Hematopoietic multipotent progenitor cell treated with erythropoietin and hydrocortisone succinate and interleukin-3 and kit ligand, for 8 days (in vitro differentiated cells): ENCODE measurements around the gene TNFRSF14.
A peak's percentile ranks its signal among the peaks of the same experiment; 100 is the strongest.

Experiments
- DNase-seq: peaks from one replicate; pipeline ENCODE4 v3.0.0-alpha.2; 2015

Gene TNFRSF14

DNA sequence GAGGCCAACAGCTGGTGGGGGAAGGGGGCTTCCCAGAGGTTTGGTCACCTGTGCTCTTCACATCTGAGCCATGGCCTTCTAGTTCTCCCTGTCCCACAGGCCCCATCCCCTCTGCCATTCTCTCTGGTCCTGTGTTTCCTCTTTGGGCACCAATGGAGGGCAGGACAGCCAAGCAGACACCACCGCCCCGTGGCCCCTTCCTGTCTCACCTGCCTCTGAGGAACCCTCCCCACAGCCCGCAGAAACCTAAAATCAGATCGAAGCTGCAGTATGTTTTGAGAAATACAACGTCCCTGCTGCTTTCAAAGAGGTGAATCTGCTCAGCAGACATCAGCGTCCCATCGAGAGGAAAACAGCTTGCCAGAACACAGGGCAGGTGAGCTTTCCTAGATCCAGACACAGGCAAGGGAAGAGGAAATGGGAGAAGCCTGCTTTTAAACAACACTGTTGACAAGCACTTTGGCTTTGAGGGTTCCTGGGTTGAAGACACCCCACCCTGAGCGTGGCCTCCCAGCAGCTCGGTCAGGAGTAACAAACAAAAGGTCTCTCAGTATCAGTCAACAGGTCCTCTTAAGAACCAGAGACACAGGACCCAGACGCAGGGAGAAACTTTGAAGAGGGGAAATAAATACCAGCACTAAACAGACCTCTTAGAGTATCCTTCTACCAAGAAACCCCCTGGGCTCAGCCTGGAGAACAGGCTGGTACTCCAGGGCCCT lies 32.1 kb upstream of the TNFRSF14 start:
- no peak for DNase-seq

DNA sequence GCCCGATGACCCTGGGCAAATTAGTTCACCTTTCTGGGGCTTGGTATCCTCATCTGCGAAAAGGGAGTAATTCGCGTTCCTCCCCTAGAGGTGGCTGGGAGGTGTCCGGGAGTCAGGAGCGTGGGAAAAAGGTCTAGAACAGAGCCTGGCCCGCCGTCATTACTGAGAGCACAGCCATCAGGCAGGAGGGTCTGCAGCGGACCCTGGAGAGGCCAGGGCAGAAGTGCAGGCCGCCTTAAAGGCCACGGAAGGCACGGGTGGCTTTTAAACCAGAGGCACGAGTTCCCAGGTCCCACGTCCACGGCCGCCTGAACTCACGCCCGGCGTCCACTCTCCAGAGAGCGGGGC lies 30.6 kb upstream of the TNFRSF14 start:
- no peak for DNase-seq

DNA sequence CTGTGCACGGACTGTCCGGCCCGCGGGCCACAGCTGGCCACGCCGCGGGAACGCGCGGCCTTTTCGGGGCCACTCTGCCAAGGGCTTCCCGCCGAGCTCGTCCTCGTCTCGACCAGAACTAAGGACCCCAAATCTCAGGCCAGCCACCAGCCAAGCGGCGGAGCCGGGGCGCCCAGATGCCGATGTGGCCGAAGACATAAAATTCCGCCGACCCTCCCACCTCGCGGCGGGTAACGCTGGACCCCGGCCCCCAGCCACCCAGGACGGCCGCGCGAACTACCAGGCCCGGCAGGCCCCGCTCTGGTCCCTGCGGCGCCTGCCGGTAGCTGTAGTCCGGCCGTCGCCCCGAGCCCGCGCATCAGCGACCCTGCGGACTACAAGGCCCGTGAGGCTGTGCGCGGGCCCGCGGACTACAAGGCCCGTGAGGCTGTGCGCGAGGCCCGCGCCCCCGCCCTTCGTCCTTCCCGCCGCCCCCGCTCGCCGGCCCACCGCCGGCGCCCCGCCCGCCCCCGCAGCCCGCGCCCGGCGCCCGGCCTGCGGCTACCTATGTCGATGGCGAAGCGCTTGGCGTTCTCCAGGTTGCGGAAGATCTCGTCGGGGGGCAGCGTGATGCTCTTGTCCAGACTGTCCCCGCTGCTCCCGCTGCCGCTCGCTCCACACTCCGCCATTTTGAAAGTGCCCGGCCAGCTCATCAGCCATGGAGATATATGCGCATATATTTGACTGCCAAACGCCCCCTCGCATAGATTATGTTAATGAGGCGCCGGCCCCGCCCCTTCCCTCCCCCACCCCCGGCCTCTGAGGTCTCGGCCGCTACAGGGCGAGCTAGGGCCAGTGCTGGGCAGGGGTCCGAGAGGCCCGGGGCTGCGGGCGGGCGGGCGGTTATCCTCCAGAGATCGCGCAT lies 30.0 kb upstream of the TNFRSF14 start, which contains the start of gene PANK4:
Gene PANK4, minus strand, starts transcription at position 677 of the 904 bp plus-strand sequence. Its CDS starts 9 bp downstream, at position 668.
- DNase-seq: peak; percentile 93

DNA sequence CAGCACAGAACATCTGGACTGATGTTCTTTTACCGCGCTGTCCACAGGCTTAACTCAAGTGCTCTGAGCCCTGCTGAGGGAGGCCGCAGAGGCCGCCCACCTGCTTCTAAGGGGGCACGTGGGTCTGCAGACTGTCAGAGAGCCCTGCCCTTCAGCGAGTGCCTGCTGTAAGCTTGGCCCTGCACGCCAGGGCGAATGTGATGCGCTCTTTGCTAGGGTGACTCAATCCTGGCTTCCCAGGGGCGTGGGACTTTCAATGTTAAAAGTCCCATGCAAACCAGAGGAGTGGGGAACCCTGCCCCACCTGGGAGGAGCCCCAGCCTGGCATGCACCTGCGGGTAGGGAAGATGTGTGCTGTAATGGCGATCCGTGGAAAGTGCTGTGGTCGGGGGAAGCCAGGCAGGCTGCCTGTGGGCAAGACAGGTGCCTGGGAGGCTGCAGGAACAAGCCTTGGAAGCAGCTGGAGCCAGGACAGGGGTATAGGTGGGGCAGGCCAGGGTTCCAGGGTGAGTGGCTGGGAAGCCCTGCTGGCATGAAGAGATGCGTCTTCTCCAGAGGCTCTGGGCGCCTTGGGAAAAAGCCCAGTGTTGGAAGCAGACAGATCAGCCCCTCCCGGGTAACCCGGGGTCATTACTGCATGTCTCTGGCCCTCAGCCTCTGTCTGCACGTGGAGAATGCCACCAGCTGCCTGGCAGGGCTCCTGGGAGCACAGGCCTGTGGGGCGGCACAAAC lies 29.2 kb upstream of the TNFRSF14 start:
- DNase-seq: peak; percentile 58

DNA sequence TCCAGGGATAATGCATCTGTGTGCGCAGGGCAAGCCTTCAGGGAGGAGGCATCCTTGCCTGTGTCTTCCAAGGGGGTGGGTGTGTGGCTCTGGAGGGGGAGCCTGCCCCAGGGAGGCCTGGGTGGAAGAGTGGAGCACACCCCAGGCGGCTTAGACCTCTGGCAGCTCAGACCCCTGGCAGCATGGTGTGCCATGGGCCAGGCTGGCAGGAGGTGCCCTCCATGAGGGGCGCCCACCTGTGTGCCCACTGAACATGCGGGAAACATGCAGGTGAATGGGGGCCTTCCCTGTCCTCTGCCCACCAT lies 28.7 kb upstream of the TNFRSF14 start:
- no peak for DNase-seq

DNA sequence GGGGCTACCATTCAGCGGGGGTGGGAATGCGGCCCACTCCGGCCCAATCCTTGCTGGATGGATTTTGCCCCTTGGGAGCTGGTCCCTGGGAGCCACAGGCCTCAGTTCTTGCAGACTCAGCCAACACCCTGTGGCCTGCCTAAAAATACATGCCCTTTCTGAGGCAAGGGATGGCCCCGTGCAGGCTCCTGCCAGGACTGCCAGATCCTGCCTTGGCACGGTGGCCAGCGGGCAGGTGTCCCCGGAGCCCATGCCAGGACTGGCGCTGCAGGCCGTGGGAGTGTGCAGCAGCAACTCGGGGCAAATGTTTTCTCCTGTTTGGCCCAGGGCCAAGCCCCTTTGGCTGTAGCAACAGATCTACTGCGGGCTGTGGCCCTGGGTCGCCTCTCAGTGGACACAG lies 28.2 kb upstream of the TNFRSF14 start:
- peak; percentile 15 for DNase-seq

DNA sequence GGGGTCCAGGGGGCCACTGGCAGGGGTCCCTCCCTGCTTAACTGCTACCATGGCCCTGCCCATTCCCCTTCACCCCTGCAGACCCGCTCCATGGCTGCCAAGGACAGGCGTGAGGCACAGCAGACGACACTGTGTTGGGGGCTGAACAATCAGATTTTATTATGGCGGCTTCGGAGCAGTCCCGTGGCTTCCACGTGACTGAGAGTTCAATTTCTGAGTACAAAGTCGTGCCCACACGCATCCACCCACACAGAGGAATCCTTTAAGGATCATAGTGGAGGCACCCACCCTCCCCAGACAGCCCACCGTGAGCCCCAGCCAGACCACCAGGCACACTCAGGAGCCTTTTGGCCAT lies 27.6 kb upstream of the TNFRSF14 start:
- DNase-seq: no peak

DNA sequence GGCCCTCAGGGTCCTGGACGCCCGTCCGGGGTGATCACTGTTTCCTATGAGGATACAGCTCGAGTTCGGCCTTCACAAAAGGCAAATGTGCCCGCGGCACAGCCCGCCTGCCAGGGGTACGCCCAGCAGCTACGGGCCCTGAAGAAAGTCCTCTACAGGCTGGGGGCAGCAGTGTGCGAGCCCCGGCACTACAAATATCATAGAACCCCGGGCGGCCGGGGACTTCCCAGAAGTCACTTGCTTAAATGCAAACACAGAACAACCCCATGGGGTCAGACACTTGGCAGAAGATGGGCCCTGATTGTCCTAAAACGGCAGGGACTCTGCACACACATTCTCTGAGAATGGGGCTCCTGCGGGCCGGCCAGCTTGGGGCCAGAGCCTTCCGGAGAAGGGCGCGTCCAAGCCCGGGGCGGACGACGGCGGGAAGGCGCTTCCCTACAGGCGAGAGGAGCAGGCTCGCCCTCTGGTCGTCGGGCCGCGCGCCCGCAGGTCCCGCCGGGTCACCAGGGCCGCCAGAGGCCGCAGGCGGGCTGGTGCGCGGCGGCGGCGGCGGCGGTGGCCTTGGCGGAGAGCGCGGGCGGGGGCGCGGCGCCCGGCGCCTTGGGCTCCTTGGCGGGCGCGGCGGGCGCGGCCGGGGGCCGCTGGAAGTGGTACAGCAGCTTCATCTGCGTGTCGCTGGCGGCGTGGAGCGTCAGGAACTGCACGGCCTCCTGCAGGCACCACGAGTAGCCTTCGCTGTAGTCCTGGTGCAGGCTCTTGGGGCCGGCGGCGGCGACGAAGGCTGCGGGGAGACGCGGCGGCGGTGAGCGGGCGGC lies 27.0 kb upstream of the TNFRSF14 start:
- peak; percentile 72 for DNase-seq

DNA sequence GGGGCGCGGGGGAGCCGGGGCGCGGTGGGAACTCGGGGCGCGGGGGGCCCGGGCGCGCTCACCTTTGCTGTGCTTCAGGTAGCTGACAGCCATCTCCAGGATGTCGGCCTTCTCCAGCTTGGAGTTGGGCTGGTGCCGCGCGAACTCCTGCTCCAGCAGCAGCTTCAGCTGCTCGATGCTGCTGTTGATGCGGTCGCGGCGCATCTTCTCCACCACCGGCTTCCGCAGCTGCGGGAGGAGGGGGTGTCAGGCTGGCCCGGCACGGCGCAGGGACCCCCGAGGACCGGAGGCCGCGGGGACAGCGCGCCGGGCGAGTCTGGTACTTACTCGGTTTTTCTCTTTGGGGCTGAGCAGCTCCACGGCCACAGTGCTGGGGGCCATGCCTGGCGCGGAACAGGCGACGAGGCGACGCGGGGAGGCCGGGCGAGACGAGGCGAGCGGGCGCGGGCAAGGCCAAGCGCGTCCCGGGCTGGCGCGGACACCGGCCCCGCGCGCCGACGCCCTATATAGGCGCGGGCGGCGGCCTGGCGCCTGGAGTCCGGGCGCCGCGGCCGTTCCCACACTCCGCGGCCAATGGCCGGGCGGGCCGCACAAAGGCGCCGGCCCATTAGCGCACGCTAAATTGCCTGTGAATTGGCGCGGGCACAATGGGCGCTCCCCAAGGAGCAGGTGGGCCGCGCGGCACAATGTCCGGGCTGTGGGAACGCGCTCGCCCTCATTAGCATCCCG lies 26.2 kb upstream of the TNFRSF14 start, which contains the start of gene HES5:
Gene HES5, minus strand, starts transcription at position 480 of the 729 bp plus-strand sequence. Its CDS starts 99 bp downstream, at position 381.
- DNase-seq: peak; percentile 70

DNA sequence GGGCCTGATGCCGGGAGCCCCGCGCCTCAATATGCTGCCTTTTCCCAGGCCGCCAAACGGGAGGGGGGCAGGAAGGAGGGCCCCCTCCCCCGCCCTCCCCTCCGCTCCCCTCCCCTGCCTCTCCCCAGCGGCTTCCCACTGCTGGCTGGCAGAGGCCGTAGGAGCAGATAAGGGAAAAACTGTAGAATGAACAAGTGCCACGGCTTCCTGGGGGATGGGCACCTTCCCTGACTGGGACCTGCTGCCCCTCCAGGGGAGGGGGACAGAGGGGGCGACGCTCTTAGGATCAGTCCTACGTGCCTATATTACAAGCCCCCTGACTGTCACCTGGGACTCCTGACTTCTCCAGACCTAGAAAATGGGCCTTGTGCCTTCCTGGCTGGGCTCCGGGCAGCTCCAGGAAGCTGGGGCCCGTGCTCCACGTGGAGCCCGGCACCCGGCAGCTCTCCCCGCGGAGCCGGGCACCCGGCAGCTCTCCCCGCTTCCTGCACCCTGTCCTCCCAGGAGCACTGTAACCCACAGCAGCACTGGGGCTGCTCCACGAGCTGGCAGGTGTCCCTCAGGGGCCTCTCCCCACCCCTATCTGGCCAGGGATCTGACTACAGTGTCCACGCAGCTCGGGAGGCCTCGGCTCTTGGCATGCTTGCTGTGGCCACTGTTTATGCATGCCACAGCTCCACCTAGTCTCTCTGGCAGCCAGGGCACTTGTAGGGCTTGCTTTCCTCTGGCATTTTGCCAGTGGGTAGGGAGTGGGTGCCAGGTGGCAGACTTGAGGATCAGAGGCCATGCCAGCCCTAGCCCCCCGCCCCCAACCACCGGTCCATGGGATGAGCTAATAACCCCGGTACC lies 25.4 kb upstream of the TNFRSF14 start:
- peak; percentile 86 for DNase-seq

DNA sequence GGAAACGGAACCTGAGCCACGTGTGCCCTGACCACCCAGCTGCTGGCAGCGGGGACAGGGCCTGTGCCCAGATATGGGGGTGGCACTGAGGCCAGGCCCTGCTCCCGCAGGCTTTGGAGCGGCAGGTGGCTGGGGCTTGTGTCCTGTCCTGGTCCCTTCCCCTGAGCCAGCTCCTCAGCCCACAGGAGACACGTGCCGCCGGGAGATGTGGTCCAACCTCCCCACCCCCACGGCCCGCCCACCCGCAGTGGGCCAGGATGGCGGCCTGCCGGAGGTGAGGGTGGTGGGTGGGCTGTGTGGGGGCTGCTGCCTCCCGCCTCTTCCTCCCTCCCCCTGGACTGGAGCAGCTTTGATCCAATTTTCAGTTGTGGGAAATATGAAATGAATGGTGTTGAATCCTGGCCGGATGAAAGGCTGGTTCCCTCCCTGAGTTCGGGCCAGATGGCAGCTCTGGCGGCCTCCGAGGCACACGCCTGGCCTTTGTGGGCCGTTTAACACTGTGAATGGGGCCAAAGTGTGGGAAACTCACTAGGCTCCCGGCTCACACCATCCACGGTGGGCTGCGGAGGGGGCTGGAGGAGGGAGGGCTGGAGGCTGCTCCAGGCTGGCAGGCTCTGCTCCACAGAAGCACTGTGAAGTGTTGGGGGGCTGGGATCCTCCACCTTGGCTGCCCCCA lies 23.5 kb upstream of the TNFRSF14 start:
- no peak for DNase-seq

DNA sequence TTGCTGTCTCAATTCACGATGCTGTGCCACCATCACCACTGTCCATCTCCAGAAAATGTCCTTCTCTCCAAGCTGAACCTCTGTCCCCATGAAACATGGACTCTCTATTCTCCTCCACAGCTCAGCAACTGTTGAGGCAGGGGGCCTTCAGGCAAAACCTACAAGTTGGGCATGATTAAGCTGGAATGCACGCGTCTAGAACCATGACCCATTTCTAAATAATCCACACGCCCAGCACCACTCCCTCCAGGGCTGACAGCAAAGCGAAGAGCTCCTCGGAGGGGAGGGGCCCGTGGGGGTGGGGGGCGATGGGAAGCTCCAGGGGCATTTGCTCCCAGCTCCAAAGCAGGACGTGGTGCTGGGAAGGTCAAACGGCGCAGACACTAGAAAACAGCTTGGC lies 22.8 kb upstream of the TNFRSF14 start:
- DNase-seq: no peak

DNA sequence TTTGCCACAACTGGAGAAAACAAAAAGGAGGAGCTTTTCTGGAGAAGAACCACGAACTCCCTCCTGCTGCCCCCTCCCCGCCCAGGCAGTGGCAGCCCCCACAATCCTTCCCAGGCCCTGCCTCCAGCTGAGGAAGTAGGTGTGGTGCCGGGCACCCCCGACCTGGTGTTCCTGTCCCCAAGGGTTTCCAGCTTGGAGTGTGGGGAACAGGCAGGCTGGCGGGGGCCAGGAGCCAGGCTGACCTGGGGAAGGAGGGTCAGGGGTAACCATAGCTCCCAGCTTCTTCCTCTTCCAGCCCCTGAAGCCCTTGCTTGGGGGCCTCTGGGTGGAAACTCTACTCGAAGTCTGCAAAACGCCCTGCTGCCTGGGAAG lies 21.9 kb upstream of the TNFRSF14 start:
- DNase-seq: no peak

DNA sequence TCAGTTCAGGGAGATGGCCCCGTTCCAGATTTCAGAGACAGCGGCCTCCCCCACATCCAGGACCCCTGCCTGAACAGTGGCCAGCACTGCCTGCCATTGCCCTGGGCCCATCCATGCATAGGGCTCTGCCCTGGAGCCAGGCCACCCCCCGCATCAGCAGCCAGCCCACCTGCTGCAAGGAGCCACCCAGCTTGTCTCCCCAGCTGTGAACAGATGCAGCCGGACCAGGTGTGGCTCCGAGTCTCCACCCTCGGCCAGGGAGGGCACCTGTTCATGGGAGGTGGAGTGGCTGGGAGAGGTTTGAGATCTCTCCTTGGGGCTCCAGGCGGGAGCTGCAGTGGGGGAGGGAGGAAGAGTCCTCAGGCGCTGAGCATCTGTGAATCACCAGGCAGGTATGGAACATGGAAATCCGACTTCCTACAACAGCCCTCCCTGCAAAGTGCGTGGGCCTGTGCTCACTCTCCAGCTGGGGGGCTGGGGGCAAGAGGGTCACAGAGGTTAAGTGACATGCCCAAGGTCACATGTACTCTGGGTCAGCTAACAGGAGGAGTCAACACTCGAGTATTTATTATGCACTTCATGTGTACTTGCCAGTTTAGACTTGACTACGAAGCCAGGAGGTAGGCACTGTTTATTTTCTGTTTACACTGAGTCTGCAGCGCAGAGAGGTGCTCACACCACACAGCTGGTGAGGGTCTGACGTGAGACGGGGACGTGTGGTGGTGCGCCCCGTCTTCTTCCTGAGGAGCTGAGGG lies 21.3 kb upstream of the TNFRSF14 start:
- DNase-seq: no peak

DNA sequence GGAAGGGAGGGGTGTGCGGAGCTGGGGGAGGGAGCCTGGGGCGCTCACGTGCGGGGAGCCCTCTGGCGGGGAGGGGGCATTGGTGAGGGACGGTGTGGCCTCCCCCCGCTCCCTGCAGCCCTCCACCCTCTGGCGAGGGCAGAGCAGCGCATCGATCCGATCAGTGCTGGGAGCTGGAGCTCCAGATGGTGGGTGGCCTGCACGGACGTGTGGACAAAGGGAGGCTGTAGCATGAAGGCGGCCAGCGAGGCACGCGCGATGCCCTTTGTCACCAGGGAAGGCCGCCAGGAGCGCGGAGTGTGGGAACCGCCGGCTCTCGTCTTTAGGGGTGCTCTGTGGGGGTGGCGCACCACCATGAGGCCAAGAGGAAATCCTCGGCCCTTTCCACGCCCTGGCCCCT lies 20.7 kb upstream of the TNFRSF14 start:
- DNase-seq: no peak

DNA sequence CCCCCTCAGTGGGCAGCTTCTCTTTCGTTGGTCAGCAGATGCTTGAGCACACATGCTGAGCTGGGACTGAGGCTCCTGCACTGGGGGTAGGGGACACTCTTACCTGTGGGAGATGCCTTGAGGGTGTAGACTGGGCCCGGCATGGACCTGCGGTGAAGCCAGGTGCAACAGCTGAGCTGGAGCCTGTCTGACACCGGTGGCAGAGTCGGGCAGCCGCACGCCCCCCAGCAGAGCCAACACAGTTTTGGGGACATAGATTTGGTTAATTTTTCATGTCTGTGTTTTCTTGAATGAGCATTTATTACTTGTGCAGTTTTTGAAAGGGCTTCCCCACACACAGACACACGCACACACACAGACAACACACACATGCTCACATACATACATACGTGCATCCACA lies 20.2 kb upstream of the TNFRSF14 start:
- DNase-seq: no peak

DNA sequence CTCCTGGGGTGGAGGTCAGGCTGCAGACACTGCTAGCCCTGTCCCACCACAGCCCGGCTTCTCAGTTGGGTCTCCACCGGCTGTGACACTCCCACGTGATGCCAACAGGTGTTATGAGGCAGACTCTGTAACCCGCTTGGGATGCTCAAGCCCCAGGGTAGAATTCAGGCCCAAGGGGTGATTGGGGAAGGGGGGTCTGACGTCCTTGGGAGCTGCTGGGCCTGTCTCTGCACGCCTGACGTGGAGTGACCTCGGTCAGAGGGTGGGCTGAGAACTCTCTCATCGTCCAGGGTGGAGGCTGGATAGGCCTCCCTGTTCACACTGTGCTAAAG lies 18.4 kb upstream of the TNFRSF14 start:
- no peak for DNase-seq

DNA sequence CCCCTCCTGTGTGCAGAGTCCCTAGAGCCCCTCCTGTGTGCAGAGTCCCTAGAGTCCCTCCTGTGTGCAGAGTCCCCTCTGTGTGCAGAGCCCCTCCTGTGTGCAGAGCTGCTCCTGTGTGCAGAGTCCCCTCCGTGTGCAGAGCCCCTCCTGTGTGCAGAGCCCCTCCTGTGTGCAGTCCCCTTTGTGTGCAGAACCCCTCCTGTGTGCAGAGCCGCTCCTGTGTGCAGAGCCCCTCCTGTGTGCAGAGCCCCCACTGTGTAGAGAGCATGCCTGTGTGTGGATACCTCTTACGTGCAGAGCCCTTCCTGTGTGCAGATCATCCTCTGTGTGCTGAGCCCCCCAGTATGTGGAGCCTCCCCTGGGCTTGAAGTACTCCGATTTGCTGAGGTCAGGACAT lies 17.8 kb upstream of the TNFRSF14 start:
- DNase-seq: no peak

DNA sequence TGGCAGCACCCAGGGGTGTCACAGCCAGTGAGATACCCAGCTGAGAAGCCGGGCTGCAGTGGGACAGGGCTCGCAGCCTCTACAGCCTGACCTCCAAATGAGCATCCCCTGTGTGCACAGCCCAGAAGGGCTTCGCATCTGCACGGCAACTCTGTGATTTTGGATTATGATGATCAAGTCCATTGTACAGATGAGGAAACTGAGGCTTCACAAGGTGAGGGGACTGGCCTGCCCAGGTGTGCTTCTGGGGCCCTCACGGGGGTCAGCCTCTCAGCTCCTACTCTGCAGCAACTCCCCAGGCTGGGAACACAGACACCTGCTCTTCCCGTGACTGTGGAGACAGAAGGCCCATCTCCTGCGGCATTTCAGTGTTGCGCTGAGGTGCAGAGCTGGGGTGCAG lies 17.3 kb upstream of the TNFRSF14 start:
- DNase-seq: no peak

DNA sequence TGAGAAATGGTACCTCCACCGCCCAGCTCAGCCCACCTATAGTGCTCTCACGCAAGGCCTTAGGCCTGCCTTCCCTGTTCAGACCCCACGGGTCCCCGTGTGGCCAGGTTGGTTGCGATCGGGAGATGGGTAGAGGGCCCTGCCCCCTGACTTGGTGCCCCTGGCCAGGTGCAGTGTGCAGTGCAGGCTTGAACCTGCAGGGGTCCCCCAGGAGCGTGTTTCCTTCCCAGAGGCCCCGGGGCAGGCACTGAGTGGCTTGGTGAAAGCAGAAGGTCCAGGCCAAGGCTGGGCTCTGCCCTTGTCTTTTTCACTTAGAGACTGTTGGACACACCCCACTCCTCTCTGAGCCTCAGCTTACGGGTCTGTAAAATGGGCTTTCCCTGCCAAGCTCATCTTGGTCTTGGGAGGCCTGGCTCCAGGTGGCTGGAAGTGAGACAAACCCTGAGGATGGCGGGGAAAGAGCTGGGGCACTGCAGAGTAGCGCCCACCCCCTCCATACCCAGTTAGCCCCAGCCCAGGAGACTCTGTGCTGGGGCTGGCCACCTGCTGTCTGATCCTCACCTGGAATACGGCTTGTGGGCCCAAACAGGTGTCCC lies 16.8 kb upstream of the TNFRSF14 start:
- peak; percentile 43 for DNase-seq
